Measurements from ENCODE around the gene RAMP3.

DNA sequence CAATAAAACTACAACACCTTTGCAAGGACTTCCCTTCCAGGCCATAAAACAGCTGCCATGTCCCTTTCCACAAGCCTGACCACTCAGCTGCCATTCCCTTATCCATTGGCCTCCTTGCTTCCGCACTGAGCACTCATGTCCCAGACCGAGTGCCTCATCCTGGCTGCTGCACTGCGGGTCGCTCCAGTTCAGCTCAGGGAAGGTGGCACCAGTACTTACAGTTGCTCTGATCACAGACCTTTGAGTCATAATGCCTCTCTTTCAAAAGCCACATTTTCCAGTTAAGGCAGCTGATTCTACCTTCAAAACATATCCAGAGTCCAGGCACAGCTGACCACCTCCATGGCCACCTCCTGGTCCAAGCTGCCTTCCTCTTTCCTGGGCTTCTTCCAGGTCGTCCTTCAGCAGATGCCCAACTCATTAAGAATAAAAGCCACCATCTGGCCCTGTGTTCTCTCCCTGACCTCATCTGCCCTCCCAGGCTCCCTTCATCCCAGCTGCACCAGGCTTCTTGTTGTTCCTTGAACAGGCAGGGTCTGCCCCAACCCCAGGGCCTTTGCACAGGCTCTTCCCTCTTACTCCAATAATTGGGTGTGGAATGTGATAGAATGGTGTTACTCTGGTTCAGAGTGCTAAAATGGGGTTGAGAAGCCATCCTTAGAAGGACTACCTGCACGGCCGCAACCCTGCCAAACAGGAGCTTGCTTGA, 64.5 kb downstream of the RAMP3 start:
- TF ChIP-seq, protein P1, sequence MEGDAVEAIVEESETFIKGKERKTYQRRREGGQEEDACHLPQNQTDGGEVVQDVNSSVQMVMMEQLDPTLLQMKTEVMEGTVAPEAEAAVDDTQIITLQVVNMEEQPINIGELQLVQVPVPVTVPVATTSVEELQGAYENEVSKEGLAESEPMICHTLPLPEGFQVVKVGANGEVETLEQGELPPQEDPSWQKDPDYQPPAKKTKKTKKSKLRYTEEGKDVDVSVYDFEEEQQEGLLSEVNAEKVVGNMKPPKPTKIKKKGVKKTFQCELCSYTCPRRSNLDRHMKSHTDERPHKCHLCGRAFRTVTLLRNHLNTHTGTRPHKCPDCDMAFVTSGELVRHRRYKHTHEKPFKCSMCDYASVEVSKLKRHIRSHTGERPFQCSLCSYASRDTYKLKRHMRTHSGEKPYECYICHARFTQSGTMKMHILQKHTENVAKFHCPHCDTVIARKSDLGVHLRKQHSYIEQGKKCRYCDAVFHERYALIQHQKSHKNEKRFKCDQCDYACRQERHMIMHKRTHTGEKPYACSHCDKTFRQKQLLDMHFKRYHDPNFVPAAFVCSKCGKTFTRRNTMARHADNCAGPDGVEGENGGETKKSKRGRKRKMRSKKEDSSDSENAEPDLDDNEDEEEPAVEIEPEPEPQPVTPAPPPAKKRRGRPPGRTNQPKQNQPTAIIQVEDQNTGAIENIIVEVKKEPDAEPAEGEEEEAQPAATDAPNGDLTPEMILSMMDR (IDR thresholded peaks at IDR 0.05), result no peak
- TF ChIP-seq EP300 (IDR thresholded peaks at IDR 0.05), result no peak
- no peak for TF ChIP-seq POLR2A (IDR thresholded peaks at IDR 0.05)
